Panc1 (cell line): Measurements from ENCODE around the gene ACSL6. TPM values are rescaled to one million over a fixed set of nuclear protein-coding genes. Genes with fewer than 3 reads are reported as not detected.
"Not testable (repeated sequence)": the region's sequence is repeated elsewhere in the genome, so short reads cannot be mapped to it uniquely, and the experiment has no call there.

Experiments
- ATAC-seq: fragments of 200-7000 bp; cut with Tn5 transposase; 2 replicates; pipeline ENCODE4 v1.9.1; 2020; ENCODE audit warnings: mild to moderate bottlenecking, moderate library complexity
- BruUV-seq: library from RNA; stranded (reverse); fragments of 400-500 nt; replicated peaks from 2 replicates; lab custom pipeline; 2021; lab: Mats Ljungman, UMichigan
- CTCF ChIA-PET: fragments of 300-600 bp; sonication (Branson Sonifier 250); formaldehyde crosslinking; loops from one replicate; lab custom pipeline; 2022; ENCODE audit warnings: antibody characterized with exemption; lab: Charles Lee
- POLR2A ChIA-PET: fragments of 300-600 bp; sonication (Branson Sonifier 250); formaldehyde crosslinking; loops from one replicate; lab custom pipeline; 2022; ENCODE audit warnings: antibody characterized with exemption; lab: Charles Lee
- DNase-seq: peaks from one replicate; pipeline ENCODE4 v3.0.0-alpha.2; 2010; ENCODE audit warnings: low read depth, low spot score
- H3K27ac ChIP-seq: 2 replicates; pipeline ENCODE4 v1.5.1; 2011; ENCODE audit warnings: mild to moderate bottlenecking, low read length, inconsistent platforms
- H3K27me3 ChIP-seq: fragments of 200-500 bp; sonication (Bioruptor generic); 2 replicates; pipeline ENCODE4 v1.6.0; 2014; ENCODE audit warnings: low read length, inconsistent platforms; ENCODE audit not compliant: control insufficient read depth, insufficient read depth
- H3K36me3 ChIP-seq: fragments of 200-500 bp; sonication (Bioruptor generic); 2 replicates; pipeline ENCODE4 v1.5.1; 2014; ENCODE audit warnings: inconsistent platforms, mild to moderate bottlenecking, low read length, moderate library complexity; ENCODE audit not compliant: control insufficient read depth, insufficient read depth
- H3K4me1 ChIP-seq: 2 replicates; pipeline ENCODE4 v1.5.1; 2011; ENCODE audit warnings: inconsistent platforms, mild to moderate bottlenecking, low read length, moderate library complexity; ENCODE audit not compliant: control insufficient read depth, insufficient read depth
- H3K4me3 ChIP-seq, 2 experiments: 2 replicates each; pipeline ENCODE4 v1.5.1; 2011 to 2012; ENCODE audit warnings: low read depth in 2 of 2, low read length in 2 of 2, mild to moderate bottlenecking in 2 of 2, inconsistent platforms in 1 of 2, moderate library complexity in 1 of 2
- H3K9me3 ChIP-seq: fragments of 200-500 bp; sonication (Bioruptor generic); 2 replicates; pipeline ENCODE4 v1.5.1; 2014; ENCODE audit warnings: low read depth, mild to moderate bottlenecking, inconsistent platforms, low read length, moderate library complexity; ENCODE audit not compliant: control insufficient read depth, insufficient read depth
- CTCF ChIP-seq: fragments of 450-650 bp; IDR thresholded peaks from 2 replicates; pipeline ENCODE4 v1.5.1; 2017; ENCODE audit warnings: mild to moderate bottlenecking
- POLR2AphosphoS5 ChIP-seq: IDR thresholded peaks from 2 replicates; pipeline ENCODE4 v1.6.1; 2012; ENCODE audit warnings: mild to moderate bottlenecking, low read depth, low read length, moderate library complexity
- SIN3A ChIP-seq: IDR thresholded peaks from 2 replicates; pipeline ENCODE4 v1.6.1; 2012; ENCODE audit warnings: low read depth, mild to moderate bottlenecking, low read length, moderate library complexity, borderline replicate concordance; ENCODE audit not compliant: insufficient read depth
- TCF7L2 ChIP-seq: IDR thresholded peaks from 2 replicates; pipeline ENCODE4 v1.6.1; 2011; ENCODE audit warnings: mild to moderate bottlenecking, low read depth, low read length, inconsistent platforms
- in situ Hi-C: cut with HindIII; loops from 2 replicates; pipeline ENCODE4 v1.10.0; 2016; ENCODE audit warnings: low sequenced_read_pairs, low pct_unique_long_range_greater_than_20kb
- intact Hi-C: fragments of 100-400 bp; cut with micrococcal nuclease; formaldehyde crosslinking; loops from one replicate; pipeline ENCODE4 v1.10.0; 2022; ENCODE audit not compliant: unreplicated experiment
- total RNA-seq: library from RNA; stranded (reverse); gene quantifications from one replicate; pipeline ENCODE4 v1.2.1, GENCODE V29; 2021; ENCODE audit not compliant: unreplicated experiment
- TF ChIP-seq, protein P1 (sequence below), 2 experiments: IDR thresholded peaks; 2 replicates each; pipeline ENCODE4 v1.6.1; 2011 to 2012; ENCODE audit warnings: low read depth in 2 of 2, control low read depth in 1 of 2, low read length in 1 of 2, mild to moderate bottlenecking in 1 of 2, moderate library complexity in 1 of 2; ENCODE audit not compliant: insufficient read depth in 1 of 2

Gene ACSL6
- total RNA-seq, 1 experiment from 2014 or later = 0.18 TPM

DNA sequence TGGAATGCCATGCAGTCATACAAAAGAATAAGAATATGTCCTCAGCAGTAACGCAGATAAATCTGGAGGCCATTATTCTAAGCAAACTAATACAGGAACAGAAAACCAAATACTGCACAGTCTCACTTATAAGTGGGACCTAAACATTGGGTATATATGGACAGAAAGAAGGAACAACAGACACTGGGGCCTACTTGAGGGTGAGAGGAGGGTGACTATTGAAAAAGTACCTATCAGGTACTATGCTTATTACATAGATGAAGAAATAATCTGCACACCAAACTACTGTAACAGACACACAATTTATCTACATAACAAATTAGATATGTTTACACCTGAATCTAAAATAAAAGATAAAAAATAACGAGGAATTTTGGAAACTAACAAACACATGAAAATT is 104.8 kb downstream of the ACSL6 start:
- H3K4me1 ChIP-seq = no peaks in the 10 kb centered on the region
- peaks cover 4% of the 10 kb centered on the region; the same call in 1 of the 2 replicates for H3K27me3 ChIP-seq
- intact Hi-C loops (no loop called here), in situ Hi-C loops (no loop called here)
- no peaks in the 10 kb centered on the region for H3K9me3 ChIP-seq
- DNase-seq (no peak), ATAC-seq (no peak)
- H3K27ac ChIP-seq = no peak overlapping the region
- ChIA-PET CTCF (no interaction called here), POLR2A (no interaction called here)
- TF ChIP-seq TCF7L2 (no peak), POLR2AphosphoS5 (no peak), CTCF (no peak), SIN3A (no peak)
- TF ChIP-seq, protein P1, sequence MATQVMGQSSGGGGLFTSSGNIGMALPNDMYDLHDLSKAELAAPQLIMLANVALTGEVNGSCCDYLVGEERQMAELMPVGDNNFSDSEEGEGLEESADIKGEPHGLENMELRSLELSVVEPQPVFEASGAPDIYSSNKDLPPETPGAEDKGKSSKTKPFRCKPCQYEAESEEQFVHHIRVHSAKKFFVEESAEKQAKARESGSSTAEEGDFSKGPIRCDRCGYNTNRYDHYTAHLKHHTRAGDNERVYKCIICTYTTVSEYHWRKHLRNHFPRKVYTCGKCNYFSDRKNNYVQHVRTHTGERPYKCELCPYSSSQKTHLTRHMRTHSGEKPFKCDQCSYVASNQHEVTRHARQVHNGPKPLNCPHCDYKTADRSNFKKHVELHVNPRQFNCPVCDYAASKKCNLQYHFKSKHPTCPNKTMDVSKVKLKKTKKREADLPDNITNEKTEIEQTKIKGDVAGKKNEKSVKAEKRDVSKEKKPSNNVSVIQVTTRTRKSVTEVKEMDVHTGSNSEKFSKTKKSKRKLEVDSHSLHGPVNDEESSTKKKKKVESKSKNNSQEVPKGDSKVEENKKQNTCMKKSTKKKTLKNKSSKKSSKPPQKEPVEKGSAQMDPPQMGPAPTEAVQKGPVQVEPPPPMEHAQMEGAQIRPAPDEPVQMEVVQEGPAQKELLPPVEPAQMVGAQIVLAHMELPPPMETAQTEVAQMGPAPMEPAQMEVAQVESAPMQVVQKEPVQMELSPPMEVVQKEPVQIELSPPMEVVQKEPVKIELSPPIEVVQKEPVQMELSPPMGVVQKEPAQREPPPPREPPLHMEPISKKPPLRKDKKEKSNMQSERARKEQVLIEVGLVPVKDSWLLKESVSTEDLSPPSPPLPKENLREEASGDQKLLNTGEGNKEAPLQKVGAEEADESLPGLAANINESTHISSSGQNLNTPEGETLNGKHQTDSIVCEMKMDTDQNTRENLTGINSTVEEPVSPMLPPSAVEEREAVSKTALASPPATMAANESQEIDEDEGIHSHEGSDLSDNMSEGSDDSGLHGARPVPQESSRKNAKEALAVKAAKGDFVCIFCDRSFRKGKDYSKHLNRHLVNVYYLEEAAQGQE (IDR thresholded peaks at IDR 0.05; ENCODE audit: insufficient read depth in 1 of 2, low read depth in 2 of 2, low read length in 1 of 2) = no peak
- H3K4me3 ChIP-seq = no peak overlapping the region
- H3K36me3 ChIP-seq = no peaks in the 10 kb centered on the region
- no TSS peak for BruUV-seq

DNA sequence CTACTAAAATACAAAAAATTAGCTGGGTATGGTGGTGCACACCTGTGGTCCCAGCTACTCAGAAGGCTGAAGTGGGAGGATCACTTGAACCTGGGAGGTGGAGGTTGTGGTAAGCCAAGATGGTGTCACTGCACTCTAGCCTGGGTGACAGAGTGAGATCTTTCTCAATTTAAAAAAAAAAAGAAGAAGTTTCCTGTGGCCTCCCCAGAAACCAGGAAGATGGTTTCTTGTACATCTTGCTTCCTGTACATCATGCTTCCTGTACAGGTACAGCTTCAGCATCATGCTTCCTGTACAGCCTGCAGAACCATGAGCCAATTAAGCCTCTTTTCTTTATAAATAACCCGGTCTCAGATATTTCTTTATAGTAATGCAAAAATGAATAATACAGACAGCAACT is 109.2 kb downstream of the ACSL6 start:
- BruUV-seq, CTCF ChIA-PET: not testable (repeated sequence)

More for the DNA sequence above, 109.2 kb downstream of the ACSL6 start:
- DNase-seq, intact Hi-C loops, H3K27ac ChIP-seq, H3K27me3 ChIP-seq, H3K4me1 ChIP-seq, H3K4me3 ChIP-seq, ATAC-seq, POLR2A ChIA-PET, H3K9me3 ChIP-seq, in situ Hi-C loops, H3K36me3 ChIP-seq: not testable (repeated sequence)

Other genes starting within 250 kb of the ACSL6 start
- gene FNIP1, start 214.6 kb downstream of the ACSL6 start, total RNA-seq = 48.3 TPM
- gene MEIKIN, start 66.0 kb downstream of the ACSL6 start, total RNA-seq = not detected
- not detected for gene IL3, start 49.0 kb upstream of the ACSL6 start, total RNA-seq
- gene CSF2, start 62.1 kb upstream of the ACSL6 start, total RNA-seq = not detected
- gene P4HA2, start 216.2 kb upstream of the ACSL6 start, total RNA-seq = 25.1 TPM
- 9.9 TPM for gene PDLIM4, start 246.0 kb upstream of the ACSL6 start, total RNA-seq